Keratinocyte (primary cell): ENCODE measurements around the gene MTHFD2.

Experiments used
- EZH2 ChIP-seq: IDR thresholded peaks from one replicate; pipeline ENCODE4 v1.6.1; 2012; ENCODE audit warnings: inconsistent platforms, mild to moderate bottlenecking, low read length, moderate library complexity
- TF ChIP-seq, protein P1 (sequence below), 3 experiments: IDR thresholded peaks in 1 of 3; conservative IDR thresholded peaks in 1 of 3; optimal IDR thresholded peaks in 1 of 3; 2 replicates in 2 of 3; 3 replicates in 1 of 3; pipeline versions ENCODE3 to v1.5.1; 2011; ENCODE audit warnings: low read length in 3 of 3, mild to moderate bottlenecking in 3 of 3, moderate library complexity in 2 of 3, control low read depth in 1 of 3, inconsistent platforms in 1 of 3; ENCODE audit not compliant: insufficient read depth in 2 of 3; ENCODE audit errors: extremely low read depth in 1 of 3

DNA sequence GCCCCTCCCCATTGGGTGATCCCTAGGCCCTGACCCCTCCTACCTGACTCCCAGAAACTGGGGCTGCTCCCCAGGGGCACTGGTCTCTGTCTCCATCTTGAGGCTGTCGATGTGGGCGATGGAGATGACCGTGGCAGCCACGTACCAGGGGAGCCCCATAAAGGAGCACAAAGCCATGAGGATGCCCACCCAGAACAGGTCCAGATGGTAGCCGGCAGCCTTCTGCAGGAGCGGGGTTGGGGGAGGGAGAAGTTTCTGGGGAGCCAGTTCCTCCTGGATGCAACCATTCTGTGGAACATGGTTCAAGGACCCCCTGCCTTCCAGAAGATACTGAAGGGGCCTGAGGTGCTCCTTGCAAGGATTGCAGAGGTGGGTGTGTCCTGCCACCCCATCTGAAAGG is 34.0 kb downstream of the MTHFD2 start:
- TF ChIP-seq, protein P1, sequence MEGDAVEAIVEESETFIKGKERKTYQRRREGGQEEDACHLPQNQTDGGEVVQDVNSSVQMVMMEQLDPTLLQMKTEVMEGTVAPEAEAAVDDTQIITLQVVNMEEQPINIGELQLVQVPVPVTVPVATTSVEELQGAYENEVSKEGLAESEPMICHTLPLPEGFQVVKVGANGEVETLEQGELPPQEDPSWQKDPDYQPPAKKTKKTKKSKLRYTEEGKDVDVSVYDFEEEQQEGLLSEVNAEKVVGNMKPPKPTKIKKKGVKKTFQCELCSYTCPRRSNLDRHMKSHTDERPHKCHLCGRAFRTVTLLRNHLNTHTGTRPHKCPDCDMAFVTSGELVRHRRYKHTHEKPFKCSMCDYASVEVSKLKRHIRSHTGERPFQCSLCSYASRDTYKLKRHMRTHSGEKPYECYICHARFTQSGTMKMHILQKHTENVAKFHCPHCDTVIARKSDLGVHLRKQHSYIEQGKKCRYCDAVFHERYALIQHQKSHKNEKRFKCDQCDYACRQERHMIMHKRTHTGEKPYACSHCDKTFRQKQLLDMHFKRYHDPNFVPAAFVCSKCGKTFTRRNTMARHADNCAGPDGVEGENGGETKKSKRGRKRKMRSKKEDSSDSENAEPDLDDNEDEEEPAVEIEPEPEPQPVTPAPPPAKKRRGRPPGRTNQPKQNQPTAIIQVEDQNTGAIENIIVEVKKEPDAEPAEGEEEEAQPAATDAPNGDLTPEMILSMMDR (optimal IDR thresholded peaks at IDR 0.05 in 1 of 3, IDR thresholded peaks at IDR 0.05 in 1 of 3, conservative IDR thresholded peaks at IDR 0.05 in 1 of 3; ENCODE audit: extremely low read depth in 1 of 3, insufficient read depth in 2 of 3, low read length in 3 of 3): no peak
- no peak for TF ChIP-seq EZH2
